GM21447 (cell line): ENCODE data around the gene TSPYL4.
"Not testable (repeated sequence)": the region's sequence is repeated elsewhere in the genome, so short reads cannot be mapped to it uniquely, and the experiment has no call there.

Experiments used
- ATAC-seq: cut with Tn5 transposase; IDR thresholded peaks from one replicate; pipeline ENCODE4 v1.9.1; 2021; ENCODE audit not compliant: unreplicated experiment

The TSPYL4 gene

DNA sequence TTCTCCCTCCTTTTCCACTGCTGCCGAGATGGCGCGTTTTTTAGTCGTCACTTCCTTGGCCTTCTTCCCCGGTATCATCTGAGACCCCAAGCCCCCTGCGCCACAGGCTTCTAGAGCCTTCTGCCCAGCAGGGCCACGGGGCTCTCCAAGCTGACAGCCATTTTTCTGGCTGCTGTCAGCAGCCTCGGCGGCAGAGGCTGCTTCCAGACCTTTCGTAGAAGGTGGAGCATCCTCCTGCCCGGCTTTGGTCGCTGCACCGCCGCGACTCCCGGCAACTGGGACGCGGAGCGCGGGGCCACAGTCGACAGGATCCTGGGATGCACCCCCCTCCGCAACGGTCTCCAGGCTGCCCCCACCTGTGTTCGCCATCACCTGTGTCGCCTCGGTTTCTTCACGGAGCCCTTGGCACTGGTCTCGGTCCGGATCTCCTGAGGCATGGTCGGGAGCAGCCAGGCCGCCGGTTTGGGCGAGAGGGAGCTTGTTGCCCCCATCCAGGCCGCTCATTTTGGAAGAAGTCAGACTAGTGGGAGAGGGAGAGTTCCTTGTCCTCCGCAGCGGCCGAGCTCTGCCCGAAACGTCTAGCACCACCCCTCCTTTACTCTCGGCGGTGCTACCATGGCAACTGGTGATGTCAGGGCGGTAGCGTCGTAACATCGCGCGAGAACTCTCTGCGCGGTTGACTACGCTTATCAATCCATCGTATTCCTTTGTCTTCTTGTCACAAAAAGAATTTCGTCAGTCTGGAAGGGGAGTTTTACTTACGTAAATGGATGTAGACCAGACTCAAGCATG, at the start of gene TSPYL4:
Gene TSPYL4 (minus strand): TSS at position 571 of the 792 bp plus-strand sequence. CDS start 67 bp downstream, at position 504.
- peak; percentile 99 for ATAC-seq

DNA sequence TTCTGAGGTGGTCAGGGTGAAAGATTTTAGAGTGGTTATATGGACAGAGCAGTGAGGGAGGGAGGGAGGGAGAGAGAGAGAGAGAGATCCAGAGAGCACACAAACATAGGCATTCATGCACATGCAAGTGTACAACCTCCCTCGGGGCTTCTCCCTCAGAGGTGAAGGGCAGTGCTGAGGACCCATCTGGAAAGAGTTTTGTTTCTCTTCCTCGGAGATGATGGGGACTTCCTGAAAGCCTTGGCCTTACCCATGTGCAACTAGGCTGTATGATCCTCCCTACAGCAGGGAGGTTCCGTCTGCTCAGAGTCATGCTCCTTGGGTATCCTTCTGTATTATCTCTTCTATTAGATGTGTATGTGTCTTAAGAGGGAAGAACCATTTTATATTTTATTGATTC, 47.2 kb upstream of the TSPYL4 start:
- no peak for ATAC-seq

DNA sequence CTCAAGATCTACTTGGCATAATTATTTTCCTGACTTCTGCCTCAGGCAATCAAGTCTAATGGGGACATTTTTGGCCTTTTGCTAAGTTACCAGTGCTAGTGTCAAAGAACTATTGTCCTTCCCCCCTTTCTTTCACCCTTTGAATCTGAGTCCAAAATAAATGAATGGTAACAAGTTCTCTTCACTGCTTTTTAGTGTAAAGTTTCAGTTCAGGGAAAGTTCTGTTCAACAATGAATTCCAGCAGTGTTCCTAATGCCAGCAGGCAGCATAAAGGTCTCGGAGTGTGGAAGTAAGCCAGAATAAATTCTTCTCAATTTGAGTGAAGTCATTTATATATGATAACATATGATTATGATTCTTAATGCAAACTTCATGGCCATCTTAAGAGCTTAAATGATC, 46.7 kb upstream of the TSPYL4 start:
- ATAC-seq: no peak

DNA sequence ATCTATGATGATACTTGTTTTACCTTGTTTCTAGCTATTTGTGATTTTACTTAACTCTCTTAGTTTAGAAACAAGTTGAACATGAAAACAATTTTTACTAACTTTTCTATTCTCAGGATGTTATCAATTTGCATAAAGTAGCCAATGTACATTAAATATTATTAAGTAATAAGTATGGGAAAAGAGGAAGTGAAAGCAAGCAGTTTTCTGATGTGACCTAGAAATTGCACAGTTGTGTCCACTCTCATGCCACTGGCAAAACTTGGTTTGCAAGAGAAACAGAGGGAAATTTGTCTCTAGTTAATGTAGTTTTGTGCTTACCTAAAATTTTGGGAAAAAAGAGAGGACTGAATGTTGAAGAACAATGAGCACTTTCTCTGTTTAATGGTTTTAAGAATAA, 45.1 kb upstream of the TSPYL4 start:
- peak; percentile 72 for ATAC-seq

DNA sequence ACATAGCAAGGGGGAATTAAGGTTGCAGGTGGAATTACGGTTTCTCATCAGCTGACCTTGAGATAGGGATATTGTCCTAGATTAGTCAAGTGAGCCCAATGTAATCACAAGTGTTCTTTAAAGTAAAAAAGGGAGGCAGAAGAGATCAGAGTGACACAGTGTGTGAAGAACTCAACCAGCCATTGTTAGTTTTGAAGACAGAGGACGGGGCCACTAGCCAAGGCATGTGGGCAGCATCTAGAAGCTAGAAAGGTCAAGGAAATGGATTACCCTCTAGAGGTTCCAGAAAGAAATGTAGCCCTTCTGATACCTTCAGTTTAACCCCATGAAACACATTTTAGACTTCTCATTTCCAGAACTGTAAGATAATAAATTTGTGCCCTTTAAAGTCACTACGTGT, 44.4 kb upstream of the TSPYL4 start:
- no peak for ATAC-seq

DNA sequence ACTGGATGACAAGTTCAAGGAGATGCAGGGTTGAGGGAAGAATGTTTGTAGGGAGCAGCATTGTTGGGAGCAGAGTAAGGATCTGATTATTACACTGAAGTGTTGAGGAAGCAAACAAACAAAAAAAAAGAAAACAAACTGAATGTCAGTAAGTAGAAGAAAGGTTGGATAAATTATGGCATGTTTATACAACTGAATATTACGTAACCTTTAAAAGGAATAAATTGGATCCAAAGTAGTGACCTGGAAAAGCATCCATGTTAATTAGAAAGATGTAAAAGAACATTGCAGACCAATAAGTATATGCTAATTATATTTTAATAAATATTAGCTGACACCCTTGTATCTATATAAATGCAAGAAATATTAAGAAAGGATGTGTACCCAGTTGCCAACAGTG, 38.7 kb upstream of the TSPYL4 start:
- no peak for ATAC-seq

DNA sequence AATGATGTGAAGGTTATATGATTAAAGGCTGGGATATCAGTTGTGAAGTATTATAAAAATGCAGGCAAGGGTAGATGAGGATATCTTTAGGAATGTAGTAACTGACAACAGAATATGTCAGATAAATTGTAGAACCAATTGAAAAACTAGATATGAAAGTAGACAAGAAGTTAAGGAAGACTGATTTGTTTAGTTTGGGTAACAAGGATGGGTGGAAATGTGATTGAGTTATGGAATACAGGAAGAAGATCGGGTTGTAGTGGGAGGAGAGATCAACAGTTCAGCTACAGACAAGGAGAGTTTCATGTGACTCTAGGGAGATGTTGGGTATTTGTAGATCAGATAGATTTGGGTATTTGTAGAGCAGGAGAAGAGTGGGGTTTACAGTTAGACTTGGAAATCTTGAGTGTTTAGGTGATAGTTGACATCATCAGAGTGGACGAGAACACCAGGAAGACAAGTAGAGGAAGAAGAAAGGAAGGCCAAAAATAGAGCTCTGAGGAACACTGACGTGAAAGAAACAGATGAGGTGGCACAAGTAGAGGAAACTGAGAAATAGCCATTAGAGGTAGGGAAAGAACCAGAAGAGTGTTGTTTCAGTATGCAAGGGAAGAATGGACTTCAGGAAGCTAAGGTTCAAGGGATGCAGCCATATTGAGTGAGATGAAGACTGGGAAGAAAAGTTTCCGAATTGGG, 38.0 kb upstream of the TSPYL4 start:
- no peak for ATAC-seq

DNA sequence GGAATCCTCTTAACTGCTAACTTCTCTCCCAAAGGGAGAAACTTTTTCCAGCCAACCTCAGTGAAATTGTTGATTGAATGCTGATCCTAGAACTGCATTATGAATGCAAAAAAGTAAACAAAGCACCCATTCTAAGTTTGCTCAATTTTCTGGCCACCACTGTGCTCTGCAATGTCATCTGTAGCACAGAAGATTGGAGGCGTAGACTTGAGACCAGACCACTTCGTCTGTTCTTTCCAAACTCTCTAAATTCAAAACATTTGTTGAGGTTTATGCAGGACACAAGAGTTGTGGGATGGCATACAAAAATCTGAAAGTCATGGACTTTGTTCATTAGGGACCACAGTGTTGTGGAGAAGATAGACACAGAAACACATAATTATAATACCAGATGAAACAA, 36.9 kb upstream of the TSPYL4 start:
- ATAC-seq: no peak

DNA sequence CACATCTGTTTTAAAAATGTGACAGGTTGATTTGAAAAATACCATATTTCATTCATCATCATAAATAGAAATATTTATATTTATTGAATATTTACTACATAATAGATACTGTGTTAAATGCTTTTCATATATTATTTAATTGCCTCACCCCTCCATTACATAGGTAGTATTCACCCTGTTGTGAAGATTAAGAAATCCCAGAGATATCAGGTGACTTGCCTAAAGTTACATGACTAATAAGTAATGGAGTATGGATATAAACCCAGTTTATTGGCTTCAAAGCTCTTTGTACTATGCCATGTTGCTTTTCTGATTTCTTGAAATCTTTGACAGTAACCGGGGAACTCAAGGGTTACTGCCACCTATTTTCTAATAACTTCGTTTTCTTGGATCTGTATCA, 36.0 kb upstream of the TSPYL4 start:
- ATAC-seq: no peak

DNA sequence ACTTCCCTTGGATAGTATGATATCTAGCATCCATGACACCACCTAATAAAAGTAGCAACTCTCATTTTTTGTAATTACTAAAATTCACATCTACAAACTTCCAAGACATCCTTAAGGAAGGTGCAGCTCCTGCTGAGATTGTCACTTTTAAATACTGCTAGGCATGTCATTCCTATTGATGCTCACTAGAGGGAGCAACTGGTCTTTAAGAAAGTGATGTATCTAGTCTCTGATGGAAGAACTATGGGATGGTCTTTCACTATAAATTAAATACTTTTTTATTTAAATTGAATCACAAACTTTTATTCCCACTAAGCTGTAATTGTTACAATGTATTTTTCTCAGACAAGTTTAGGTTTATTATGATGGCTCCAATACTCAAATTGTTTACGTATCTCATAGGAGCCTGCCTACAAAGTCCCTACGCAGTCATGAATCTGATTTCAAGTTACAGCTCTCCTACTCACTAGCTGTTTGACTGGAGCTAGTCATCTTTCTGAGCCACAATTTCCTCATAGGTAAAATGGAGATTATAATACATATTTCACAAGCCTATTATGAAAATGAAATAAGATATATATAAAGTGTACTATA, 33.9 kb upstream of the TSPYL4 start:
- ATAC-seq: no peak

DNA sequence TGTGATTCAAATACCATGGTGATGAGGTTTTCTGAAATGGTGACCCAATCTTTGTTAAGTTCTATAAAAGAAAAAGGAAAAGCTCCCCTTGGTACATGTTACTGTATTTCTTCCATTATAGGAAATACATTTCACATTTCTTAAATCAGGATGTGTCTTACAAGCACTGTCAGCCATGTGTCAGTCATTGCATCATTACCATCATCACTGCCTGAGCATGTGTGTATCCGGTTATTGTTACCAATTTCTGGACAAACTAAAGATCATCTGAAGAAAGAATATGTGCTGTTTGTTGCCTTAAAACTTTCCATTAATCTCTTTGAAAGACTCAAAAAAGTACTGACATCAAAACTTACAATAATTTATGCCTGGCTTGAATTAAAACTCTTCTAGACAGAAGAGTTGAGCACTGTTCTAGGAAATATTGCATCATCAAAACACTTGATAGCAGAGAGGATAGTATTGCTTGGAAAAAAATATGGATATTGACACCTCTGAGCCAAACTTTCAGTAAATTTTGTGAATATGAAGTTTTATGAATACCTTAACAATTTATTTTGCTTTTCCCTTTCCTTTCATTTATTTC, 33.0 kb upstream of the TSPYL4 start:
- no peak for ATAC-seq

DNA sequence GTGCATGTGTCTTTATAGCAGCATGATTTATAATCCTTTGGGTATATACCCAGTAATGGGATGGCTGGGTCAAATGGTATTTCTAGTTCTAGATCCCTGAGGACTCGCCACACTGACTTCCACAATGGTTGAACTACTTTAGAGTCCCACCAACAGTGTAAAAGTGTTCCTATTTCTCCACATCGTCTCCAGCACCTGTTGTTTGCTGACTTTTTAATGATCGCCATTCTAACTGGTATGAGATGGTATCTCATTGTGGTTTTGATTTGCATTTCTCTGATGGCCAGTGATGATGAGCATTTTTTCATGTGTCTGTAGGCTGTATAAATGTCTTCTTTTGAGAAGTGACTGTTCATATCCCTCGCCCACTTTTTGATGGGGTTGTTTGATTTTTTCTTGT, 31.1 kb upstream of the TSPYL4 start:
- ATAC-seq: not testable (repeated sequence)

DNA sequence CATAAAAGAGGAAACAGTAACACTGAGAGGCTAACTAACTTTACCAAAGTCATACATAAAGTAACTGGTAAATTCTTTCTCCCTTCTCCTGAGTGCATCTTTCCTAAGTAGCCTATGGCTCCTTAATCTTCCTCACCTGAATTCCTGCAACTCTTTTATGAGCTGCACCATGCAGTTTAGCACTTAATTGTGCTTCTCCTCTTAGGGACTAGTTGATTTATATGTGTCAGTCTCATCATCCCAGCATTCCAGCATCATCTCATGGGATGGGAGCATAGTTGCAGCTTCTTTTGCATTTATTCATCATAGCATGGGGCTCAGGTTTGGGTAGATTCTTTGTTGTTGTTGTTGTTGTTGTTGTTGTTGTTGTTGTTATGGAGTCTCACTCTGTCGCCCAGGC, 29.3 kb upstream of the TSPYL4 start:
- ATAC-seq: no peak

DNA sequence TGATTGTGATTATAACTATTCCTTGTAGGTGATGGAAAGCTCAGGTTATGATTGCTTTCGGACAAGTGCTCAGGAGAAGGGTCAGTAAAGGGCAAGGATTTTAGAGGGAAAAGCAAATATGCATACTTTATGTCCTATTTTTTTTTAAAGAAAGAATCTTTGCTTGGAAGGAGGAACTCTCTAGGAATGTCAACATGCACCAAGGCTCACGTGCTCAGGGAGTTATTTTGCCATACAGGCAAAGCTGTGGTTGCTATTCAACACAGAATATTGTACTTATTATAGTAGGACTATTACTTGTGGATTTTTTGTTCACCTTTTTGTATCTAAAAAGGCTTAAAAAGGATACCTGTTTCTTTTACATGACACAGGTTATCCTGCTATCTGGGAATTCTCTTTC, 28.8 kb upstream of the TSPYL4 start:
- no peak for ATAC-seq

DNA sequence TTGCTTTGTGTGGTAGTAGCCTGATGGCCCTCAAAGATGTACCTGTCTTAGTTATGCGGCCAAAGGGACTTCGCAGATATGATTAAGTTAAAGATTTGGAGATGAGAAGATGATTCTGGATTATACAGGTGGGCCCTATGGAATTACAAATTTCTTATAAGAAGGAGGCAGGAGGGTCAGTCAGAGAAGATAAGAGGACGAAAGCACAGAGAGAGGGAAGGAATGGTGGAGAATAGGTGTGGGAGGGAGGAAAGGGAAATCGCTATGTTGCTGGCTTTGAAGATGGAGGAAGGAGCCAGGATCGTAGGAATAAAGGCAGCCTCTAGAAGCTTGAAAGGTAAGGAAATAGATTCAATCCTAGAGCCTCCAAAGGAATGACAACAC, 27.1 kb upstream of the TSPYL4 start:
- ATAC-seq: no peak

DNA sequence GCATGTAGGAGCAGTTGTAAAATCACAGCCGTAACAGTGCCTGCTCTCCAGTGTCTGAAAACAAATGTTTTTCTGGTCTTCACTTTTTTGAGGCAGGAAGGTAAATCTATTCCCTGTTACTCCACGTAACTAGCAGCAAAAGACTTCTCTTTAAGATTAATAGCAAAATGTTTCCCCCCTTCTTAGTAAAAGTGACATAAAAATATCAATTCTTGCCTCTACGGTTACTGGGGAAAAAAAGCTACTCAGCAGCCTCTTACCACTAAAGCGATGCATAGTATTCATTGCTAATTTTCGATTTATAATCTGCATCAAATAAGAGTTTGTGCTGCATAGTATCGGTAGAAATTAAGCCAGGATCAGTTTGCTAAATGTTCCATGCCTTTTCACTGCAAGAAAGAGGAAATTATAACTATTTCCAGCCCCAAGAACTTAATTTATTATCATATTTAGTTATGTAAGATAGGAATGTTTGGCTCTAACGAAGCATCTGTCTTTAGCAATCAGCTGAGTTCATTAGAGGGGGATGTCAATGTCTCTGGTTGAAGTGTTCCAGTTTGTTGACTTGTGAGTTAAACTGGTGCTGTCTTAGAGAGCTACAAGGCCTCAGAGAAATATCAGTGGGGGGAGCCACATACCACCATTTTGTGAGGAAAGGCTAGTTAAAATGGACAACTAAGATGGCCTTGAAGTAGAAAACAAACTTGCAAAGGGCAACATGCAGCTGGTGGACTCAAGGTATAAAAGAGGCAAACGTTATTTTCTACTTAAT, 26.5 kb upstream of the TSPYL4 start:
- ATAC-seq: no peak

DNA sequence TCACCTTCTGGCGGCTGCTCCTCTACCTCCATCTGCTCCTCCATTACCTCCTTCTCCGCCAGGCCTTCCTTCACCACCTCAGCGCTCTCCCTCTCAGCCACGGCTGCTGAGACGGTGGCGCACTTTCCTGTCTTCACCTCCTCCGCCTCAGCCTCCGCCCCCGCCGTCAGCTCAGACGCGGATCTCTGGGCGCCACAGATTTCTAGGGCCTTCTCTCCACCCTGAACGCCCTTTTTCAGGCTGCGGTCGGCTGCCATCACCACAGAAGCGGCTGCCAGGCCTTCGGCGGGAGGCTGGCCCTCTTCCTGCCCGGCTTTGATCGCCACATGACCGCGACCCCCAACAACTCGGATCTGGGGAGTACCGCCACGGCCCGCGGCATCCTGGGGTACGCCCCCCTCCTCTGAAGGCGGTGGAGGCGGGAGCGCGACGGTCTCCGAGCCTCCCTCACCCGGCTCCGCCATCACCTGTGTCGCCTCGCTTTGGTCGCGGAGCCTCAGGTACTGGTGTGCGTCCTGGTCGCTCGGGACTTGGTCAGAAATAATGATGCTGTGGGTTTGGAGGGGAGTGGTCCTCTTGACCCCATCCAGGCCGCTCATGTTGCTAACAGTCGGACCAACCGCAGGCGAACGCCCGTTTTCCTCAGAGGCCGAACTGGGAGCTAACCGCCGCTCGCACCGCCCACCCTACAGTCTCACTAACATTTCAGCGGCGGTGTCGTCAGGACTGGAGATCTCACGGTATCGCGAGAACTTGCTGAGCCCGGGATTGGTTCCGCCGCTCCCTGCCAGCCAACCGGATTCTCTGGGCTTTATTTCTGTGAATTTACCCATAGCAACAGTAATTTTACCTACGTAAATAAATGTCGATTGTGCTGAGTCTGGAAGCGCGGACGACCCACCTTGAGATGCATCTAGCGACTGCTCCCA, 25.6 kb upstream of the TSPYL4 start, which contains the start of gene TSPYL1:
Gene TSPYL1 (minus strand): TSS at position 699 of the 929 bp plus-strand sequence. CDS start 100 bp downstream, at position 599.
- ATAC-seq: peak; percentile 97

DNA sequence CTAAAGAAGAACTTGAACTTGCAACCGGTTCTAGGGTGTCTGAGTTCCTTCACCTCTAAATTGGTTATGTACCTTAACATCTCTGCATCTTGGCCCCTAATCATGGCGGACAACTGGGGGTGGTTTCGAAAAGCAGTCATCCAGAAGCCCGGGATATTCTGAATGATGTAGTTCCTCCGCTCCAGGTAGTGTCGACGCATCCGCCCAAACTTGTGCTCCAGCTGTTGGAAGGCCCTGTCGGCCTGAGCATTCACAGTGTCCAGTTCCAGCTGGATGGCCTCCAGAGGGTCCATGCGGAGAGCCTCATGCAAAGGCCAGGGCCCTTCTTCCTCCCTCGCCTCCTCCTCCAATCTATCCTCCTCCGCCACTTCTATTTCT, 25.0 kb upstream of the TSPYL4 start:
- no peak for ATAC-seq

DNA sequence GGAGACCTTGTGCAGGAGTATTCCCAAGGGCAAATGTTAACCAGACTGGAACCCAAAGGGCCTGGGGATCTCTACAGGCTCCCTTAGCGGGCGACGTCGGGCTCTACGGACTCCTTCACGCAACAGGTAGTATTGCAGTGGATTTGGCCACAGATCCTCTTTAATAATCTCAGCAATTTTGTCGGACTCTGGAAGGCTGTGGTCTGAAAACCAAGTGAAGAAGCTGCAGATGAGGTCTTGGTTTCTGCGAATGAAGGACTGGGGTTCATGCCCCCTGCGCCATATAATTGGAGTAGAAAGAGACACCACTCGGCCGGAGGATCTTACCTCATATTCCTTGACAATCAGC, 24.6 kb upstream of the TSPYL4 start:
- no peak for ATAC-seq

DNA sequence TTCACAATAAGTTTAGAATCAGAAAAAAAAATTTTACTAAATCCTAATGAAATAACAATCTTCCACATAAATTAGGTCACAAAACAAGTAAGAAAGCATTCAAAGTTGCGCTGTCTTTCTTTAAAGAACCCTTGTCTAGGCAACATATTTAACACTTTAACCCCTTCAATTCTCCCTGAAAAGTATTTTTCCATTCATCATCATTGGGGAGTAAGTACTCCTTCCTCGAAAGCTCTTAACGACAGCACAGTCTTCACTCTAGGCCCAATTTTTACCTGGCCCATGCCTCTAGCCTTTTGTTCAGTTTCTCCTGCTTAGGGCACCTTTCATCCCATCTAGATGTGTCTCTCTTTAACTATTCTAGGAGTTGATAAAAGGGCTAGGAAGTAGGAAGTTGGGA, 23.2 kb upstream of the TSPYL4 start:
- ATAC-seq: no peak
